Neural cell (in vitro differentiated cells): ENCODE results near the gene ENTPD8.

Experiments used
- CTCF ChIP-seq: fragments of 450-650 bp; IDR thresholded peaks from 2 replicates; pipeline ENCODE4 v1.5.1; 2014; ENCODE audit warnings: antibody characterized with exemption, mild to moderate bottlenecking, moderate library complexity; ENCODE audit not compliant: poor library complexity, severe bottlenecking
- EZH2 ChIP-seq: fragments of 200-600, 300-800 bp; shearing (Covaris generic), sonication (generic); IDR thresholded peaks from 2 replicates; pipeline ENCODE4 v1.6.1; 2014; ENCODE audit warnings: antibody characterized with exemption, low read length, borderline replicate concordance, mild to moderate bottlenecking; ENCODE audit not compliant: insufficient read depth, poor library complexity, severe bottlenecking
- POLR2AphosphoS5 ChIP-seq: IDR thresholded peaks from 2 replicates; pipeline ENCODE4 v1.6.1; 2012
- RAD21 ChIP-seq: fragments of 450-650 bp; conservative IDR thresholded peaks from 2 replicates; pipeline ENCODE4 v1.6.1; 2014; ENCODE audit warnings: antibody characterized with exemption, mild to moderate bottlenecking, moderate library complexity

GRCh38 chr9:137435381-137435891 lies 5.7 kb downstream of the ENTPD8 start:
- no peak for TF ChIP-seq CTCF
- TF ChIP-seq POLR2AphosphoS5: no peak
- TF ChIP-seq RAD21: no peak
- TF ChIP-seq EZH2: no peak
